SH-SY5Y (cell line): ENCODE results near the gene CREB3L1.

Source experiments
- GATA2 ChIP-seq: IDR thresholded peaks from 2 replicates; pipeline ENCODE4 v1.6.1; 2011; ENCODE audit warnings: mild to moderate bottlenecking, low read depth, low read length
- GATA3 ChIP-seq: IDR thresholded peaks from 2 replicates; pipeline ENCODE4 v1.6.1; 2011; ENCODE audit warnings: low read depth, mild to moderate bottlenecking, low read length, moderate library complexity

The CREB3L1 gene

DNA sequence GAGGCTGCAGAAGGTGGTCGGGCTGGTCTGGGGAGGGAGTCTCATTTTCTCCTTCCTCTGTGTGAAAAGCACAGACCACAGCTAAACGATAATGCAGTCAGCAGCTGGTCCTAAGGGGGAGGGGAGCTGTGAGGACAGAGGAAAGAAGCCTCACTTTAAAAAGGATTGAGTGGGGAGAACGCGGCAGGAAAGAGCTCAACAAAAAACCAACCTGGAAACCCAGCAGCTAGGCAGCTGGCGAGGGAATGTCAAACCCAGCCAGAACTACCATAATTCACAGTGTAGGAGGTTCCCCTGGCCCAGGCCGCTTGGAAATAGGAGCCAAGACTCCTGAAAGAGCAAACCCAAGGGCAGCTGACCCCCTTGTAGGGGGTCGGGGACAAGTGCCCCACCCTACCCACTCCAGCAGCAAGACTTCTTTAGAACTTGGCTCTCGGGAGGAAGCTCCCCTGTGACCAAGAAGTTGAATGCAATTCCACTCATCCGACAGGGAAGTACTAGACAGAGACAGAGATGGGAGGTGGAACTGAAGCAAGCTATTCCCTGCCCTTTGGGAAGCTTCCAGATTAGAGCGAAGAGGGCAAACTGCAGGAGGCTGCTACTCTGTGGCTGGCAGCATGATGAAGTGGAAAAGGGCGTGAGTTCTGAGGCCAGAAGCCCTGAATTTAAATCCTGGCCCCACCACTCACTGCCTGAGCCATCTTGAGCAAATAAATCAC, 53.3 kb downstream of the CREB3L1 start:
- TF ChIP-seq GATA2 (no peak), GATA3 (no peak)

DNA sequence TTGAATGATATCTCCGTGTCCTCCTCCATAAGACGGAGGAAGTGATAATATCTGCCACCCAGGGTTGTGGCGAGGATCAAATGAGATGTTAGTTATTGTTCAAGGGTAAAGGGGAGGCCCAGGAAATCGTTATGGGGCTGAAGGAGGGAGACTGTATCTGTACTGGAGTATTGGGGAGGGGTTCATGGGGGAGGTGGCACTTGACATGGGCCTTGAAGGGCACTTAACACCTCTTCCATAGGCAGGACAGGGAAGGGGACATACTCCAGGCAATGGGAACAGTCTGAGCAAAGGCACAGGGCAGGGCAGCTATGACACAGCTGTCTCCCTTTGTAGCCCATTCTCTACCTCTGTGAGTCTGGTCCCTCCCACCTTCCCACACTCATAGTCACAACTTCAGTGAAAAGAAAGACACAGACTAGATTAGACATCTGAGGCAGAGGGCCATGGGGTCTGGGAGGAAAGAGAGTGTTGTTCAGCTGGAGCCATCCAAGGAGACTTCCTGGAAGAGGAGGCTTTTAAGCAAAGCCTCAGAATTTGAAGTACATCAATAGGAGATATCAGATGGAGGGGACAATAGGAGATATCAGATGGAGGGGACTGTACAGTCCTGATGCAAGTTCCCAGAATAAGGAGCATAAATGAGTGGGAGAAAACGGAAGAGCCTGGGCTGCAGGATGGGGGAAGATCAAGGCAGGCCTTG, 54.0 kb downstream of the CREB3L1 start:
- no peak for TF ChIP-seq GATA2

- TF ChIP-seq GATA2 = no peak
- no peak for TF ChIP-seq GATA3
Observed at GRCh38 chr11:46332093-46332567, 54.7 kb downstream of the CREB3L1 start.

DNA sequence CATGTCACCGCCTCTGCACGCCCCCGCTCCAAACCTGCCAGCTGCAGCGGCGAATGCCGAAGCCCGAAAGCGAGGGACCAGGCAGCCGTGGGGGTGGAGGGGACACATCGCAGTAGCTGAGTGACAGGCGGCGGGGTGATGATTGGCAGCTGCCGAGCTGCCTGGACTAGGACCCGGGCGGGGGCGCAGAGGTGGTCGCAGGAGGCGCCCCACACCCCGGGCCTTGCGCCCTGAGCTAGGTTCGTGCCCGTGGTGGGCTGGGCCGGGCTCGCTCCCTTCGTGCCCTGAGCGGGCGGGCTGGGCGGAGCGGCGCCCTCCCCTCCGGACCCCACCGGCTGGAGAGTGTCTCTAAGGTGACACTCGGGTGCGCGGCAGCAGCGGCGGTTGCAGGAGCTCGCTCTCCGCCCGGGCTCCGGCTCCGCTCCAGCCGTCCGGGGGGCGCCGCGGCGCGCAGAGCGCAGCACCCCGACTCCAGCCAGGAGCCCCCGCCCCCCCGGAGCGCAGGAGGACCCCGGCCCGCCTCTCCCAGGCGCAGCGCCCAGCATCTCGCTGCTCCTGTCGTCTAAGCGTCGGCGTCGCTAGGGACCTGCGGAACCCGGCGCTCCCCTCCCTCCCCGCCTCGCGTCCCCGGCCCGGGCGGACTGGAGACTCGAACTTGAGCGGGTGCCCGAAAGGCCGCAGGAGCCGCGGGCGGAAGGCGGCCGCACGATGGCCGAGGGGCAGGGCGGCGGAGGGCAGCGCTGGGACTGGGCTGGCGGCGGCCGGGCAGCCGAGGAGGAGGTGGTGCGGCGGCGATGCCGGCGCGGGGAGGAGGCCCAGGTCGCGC, 55.3 kb downstream of the CREB3L1 start:
- no peak for TF ChIP-seq GATA2
- no peak for TF ChIP-seq GATA3

DNA sequence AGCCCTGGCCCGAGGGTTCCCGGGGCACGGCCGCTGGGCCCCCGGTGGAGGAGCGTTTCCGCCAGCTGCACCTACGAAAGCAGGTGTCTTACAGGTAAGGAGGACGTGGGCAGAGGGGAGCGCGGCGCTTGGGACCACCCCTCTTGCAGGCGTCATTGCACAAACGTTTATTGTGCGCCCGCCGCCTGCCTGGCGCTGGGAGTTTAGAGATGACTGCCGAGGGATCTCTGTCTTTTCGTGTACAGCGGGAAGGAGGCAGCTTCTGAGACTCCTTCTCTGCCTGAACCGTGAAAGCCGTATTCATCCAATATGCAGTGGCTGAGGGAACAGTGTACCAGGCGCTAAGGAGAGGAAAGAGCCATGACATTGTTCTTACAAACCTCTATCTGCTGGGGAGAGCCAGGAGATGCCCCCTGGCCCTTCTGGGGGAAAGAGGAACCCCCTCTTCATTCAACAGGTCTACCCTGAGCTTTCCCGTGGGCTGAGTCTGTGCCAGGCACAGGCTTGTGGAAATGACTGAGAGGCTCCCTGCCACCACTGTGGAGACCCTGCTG, 56.0 kb downstream of the CREB3L1 start:
- TF ChIP-seq GATA2 = no peak
- no peak for TF ChIP-seq GATA3

DNA sequence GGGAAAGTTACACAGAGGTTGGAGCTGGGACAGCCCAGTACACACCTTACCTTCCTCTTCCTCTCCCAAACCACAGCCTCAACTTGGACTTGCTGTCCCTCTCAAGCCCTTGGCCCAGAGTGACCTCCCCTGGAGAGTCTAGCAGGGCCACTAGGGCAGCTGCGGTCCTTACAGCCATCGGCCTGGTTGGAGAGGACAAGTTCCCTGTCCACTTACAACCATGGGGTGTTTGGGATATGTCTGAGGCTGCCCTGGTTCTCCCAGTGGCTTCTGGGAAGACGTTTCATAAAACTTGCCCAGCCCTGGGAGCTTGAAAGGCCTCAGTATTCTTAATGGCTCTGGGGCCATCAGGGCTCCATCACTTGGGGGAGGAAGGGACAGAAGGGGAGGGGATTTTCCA, 56.7 kb downstream of the CREB3L1 start:
- TF ChIP-seq GATA2 (no peak), GATA3 (no peak)

- TF ChIP-seq GATA3 (no peak), GATA2 (no peak)
Observed at GRCh38 chr11:46335271-46335670, 57.8 kb downstream of the CREB3L1 start.

GRCh38 chr11:46335890-46336562, 58.6 kb downstream of the CREB3L1 start:
- TF ChIP-seq GATA2 (no peak), GATA3 (no peak)

DNA sequence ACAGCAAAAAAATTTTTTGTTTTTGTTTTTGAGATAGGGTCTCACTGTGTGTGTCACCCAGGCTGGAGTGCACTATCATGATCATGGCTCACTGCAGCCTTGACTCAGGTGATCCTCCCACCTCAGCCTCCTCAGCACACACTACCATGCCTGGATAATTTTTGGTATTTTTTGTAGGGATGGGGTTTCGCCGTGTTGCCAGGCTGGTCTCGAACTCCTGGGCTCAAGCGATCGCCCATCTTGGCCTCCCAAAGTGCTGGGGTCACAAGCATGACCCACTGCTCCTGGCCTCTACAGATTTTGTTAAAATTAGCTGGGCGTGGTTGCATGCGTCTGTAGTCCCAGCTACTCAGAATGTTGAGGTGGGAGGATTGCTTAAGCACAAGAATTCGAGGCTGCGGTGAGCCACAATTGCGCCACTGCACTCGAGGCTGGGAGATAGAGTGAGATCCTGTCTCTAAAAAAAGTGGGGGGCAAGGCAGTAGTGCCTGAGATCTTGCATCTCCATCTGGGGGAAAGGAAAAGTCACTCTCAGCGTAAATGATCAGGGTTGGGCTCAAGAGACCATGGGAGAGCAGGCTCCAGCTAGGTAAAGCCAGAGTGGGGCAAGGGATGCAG, 59.2 kb downstream of the CREB3L1 start:
- no peak for TF ChIP-seq GATA3
- no peak for TF ChIP-seq GATA2

DNA sequence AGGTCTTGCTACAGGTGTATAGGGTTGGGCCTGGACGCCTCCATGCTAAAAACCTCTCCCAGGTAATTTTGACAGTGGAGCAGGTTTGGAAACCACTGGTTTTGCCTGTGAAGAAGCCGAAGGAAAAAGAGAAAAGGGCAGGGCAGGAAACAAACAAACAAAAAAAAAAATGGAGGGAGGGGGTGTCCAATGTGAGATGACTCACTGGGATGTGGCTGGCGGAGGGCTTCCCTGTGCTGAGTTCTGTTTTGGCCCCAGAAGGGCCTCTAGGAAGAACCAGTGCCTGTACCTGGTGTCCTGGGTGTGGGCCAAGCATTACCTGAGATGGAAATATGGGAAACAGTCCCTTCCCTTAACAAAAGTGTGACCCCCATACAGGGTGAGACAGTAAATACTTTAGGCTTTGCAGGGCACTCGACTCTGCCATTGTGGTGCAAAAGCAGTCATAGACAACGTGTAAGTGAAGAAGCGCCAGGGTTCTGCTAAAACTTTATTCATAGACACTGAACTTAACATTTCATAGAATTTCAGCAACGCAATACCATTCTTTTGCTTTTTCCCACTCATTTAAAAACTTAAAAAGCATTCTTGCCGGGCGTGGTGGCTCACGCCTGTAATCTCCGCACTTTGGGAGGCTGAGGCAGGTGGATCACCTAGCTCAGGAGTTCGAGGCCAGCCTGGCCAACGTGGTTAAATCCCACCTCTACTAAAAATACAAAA, 60.3 kb downstream of the CREB3L1 start:
- no peak for TF ChIP-seq GATA3

GRCh38 chr11:46338636-46338987, 61.1 kb downstream of the CREB3L1 start:
- TF ChIP-seq GATA2 = no peak
- no peak for TF ChIP-seq GATA3

GRCh38 chr11:46338988-46339666, 61.7 kb downstream of the CREB3L1 start:
- no peak for TF ChIP-seq GATA2
- no peak for TF ChIP-seq GATA3
